GM20431 (cell line): Measurements from ENCODE around the gene MALT1.
"Not testable (repeated sequence)": the region's sequence is repeated elsewhere in the genome, so short reads cannot be mapped to it uniquely, and the experiment has no call there.

Experiments
- in situ Hi-C: fragments of 300-500 bp; cut with MseI, MboI; formaldehyde crosslinking; loops from one replicate; pipeline ENCODE4 v1.15.0; 2020; ENCODE audit warnings: low sequenced_read_pairs; ENCODE audit not compliant: unreplicated experiment

Gene MALT1

DNA sequence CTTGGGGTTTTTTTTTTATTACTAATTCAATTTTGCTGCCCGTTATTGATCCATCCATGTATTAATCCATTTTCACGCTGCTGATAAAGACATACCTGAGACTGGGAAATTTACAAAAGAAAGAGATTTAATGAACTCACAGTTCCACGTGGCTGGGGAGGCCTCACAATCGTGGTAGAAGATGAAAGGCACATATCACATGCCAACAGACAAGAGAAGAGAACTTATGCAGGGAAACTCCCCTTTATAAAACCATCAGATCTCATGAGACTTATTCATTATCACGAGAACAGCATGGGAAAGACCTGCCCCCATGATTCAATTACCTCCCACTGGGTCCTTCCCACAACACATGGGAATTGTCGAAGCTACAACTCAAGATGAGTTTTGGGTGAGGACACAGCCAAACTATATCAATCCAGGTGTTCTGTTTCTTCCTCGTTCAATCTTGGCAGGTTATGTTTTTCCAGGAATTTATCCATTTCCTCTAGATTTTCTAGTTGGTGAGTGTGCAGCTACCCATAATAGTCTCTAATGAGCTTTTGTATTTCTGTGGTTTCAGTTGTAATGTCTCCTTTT, 18.0 kb upstream of the MALT1 start:
- in situ Hi-C loops, result not testable (repeated sequence)

DNA sequence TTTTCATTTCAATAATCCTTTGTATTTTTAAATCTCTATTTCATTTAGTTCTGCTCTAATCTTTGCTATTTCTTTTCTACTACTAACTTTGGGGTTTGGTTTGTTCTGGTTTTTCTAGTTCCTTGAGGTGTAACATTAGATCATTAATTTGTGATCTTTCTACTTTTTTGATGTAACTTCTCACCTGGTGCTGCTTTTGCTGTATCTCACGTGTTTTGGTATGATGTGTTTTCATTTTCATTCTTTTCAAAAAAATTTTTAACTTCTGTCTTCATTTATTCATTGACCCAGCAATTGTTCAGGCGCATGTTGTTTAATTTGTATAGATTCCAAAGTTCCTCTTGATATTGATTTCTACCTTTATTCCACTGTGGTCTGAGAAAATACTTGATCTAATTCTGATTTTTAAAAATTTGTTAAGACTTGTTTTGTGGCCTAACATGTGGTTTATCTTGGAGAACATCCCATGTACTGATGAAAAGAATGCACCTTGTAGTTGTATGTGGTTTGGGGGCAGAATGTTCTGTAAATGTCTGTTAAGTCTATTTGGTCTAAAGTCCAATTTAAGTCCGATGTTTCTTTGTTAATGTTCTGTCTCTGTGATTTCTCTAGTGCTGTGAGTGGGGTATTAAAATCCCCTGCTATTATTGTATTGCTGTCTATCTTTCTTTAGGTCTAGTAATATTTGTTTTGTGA, 17.3 kb upstream of the MALT1 start:
- in situ Hi-C loops, result no loop called here

DNA sequence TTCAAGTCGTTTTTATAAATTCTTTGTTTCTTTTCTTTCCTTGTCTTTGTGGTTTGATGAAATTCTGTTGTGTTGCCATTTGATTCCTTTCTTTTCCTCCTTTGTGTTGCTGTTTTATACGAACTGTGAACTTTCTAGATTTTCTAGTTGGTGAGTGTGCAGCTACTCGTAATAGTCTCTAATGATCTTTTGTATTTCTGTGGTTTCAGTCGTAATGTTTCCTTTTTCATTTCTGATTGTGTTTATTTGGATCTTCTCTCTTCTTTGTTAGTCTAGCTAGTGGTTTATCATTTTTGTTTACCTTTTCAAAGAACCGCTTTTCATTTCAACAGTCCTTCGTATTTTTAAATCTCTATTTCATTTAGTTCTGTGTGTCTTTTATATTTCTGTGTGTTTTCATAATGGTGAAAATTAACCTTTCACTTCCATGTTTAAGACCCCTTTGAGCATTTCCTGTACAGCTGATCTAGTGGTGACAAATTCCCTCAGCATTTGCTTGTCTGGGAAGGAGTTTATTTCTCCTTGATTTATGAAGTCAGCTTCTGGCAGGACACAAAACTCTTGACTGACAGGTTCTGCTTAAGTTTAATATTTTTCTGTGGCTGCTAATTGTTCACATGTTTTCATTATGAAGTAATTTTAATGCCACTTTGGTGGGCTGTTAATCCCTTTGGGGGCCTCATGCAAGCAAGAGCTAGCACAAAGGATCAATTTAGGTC, 16.2 kb upstream of the MALT1 start:
- in situ Hi-C loops, result no loop called here

DNA sequence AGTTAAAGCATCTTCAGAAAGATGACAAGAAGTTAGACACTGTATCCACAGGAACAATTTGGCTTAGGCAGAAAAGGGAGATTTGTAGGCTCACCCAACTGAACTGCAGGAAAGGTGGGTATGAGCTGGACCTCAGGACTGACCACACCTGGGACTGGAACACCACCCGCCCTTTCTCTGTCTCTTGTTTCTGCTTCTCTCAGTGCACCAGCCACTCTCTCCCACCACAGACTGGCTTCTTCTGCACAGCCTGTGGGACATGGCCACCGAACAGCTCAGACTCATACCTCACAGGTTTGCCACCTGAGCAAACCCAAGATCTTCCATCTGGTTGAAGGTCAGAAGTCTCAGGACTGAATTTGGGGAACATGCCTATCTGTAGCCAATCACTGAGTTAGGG, 14.2 kb upstream of the MALT1 start:
- in situ Hi-C loops, result no loop called here

DNA sequence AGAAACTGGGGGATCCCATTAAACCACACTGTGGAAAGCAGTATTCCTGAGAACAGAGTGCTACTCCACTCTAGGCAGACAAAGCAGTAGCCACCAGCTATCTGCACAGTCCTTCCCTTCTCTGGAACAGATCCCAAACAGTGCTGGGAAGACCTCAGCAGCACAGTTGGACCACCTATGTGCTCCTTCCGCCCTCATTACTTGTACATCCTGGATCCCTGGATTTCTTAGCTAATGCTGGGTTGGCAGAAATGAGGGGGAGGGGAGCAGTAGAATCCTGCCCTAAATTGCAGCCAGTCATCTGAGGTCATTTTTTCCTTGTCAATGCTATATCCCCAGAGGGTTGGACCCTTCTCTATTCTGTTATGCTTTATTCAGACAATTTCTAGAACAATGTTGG, 13.8 kb upstream of the MALT1 start:
- in situ Hi-C loops, result no loop called here

DNA sequence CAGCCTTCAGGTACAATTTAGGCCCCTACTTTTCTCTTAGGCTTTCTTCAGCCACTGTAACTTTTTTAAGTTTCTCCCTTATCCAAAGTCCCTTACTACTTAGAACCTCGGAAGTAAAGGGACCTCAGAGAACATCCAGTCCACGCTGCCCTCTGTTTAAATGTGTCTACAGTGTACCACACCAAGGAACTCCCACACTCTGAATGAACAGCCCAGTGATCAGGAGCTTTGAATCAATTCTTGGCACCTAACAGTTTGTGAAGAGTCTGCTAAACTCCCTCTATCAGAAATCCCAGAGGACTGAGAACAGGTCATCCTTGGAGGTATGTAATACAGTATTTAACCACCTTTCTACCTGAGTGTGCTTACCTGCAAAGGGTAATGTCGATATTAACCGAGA, 11.6 kb upstream of the MALT1 start:
- in situ Hi-C loops, result no loop called here

DNA sequence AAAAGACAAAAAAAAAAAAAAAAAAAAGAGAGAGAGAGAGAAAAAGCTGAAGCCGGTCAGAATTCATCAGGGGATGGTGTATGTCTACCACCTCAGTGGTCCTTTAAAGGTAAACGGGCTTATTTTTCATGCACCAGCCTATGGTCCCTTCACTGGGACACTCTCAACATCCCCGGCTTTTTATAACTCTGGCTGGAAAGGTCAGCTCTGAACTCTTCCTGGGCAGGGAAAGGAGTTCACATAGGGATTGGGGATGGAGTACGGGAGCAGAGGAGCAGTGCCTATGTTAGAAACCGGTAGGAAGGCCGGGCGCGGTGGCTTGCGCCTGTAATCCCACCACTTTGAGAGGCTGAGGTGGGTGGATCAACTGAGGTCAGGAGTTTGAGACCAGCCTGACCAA, 10.3 kb upstream of the MALT1 start:
- in situ Hi-C loops, result no loop called here

DNA sequence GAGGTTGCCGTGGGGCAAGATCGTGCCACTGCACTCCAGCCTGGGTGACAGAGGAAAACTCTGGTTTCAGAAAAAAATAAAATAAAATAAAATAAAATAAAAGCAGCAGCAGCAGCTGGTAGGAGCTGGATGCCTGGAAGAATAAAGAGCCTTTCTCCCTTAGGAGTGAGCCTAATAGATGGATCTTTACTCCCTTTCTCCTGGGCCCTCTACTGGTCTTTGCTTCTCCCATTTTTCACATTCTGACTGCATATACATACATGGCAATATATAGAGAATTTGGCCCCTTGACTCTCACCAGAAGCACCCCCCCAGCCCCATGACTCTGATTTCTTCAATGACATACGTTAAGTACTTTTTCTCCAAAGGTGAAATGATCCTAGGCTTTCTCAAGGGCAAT, 9.8 kb upstream of the MALT1 start:
- in situ Hi-C loops, result no loop called here

DNA sequence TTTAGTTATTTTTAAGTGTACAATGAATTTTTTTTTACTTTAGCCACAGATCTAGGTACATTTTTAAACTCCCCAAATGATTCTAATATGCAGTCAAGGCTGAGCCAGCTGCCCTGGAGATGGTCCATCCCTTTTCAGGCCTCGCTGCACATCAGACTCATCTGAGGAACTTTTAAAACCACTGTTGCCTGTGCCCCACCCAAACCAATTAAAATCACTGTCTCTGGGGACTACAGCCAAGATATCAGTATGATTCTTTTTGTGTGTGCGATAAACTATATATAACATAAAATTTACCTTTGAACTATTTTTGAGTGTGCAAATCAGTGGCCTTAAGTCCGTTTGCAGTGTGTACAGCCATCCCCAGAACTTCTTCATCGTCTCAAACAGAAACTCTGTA, 9.1 kb upstream of the MALT1 start:
- in situ Hi-C loops, result no loop called here

DNA sequence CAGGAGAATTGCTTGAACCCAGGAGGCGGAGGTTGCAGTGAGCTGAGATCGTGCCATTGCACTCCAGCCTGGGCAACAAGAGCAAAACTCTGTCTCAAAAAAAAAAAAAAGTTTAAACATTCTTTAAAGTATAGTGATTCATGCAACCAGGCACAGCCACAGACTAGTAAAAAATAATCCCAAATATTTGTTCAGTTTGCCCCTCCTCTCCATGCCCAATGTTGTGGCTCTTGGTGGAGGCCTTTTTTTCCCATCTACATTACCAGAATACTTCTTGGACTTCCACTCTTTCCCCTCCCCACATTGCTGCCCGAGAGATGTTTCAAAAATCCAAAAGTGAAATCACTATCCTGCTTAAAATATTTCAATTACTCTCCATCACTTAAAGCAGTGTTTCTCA, 5.1 kb upstream of the MALT1 start:
- in situ Hi-C loops, result no loop called here

DNA sequence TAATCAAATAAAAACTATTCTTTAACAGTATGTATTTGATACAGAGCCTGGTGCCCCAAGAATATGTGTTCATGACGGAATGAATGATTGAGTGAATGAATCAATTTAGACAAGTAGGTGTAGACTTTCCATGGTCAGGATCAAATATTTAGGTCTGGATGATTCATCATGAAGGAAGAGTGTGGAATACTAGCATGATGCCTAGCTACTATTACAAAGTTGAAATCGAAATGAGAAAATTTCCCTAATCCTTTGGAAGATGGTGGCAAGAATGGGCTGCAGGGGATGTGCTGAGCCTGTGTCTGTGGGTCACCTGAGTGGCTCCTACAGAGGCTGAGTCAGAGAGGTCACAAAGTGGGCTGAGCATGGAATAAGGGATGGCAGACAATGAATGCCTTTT, 3.1 kb upstream of the MALT1 start:
- in situ Hi-C loops, result no loop called here

DNA sequence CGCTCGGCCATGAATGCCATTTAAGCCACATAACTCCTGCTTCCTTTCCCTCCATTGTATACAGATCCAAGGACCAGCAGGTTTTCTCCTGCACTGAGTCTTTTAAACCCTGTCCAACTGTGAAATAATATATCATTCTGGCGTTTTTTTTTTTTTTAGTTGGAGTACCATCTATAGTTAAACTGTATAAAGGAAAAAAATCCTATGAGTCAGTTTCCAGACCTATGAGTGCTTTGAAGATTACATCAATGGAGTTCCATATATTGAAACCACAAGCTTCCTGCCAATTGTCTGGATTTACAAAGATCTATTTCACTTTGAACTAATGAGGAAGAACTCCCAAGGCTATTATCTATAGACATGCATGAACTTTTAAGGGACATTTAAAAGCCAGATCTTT, 2.4 kb upstream of the MALT1 start:
- in situ Hi-C loops, result no loop called here

DNA sequence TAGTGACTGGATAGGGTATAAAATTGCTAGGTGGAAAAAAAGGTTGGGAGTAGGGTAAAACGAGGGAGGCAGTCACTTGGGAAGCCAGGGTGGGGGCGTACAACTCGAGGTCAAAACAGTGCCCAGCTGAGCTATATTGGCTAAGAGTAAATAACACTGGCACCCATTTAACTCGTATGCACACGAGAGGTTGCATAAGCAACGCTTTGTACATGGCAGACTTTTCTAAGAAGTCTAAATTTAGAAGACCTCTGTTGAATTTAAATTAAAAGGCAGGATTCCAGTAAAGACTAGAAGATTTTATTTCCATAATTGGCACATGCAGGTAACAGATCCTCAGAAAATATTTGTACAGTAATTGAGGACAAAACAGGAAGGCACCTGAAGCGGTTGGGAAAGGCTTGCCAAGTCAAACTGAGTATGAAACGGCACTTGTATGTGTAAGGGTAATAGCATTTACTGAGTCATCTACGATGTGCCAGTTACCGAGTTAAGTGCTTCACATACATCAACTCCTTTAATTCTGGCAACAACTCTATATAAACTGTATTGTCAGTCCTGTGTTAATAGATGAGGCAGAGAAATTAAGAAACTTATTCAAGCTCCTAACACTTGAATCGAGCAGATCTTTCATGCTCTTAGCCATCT, 1.4 kb upstream of the MALT1 start:
- in situ Hi-C loops, result no loop called here

DNA sequence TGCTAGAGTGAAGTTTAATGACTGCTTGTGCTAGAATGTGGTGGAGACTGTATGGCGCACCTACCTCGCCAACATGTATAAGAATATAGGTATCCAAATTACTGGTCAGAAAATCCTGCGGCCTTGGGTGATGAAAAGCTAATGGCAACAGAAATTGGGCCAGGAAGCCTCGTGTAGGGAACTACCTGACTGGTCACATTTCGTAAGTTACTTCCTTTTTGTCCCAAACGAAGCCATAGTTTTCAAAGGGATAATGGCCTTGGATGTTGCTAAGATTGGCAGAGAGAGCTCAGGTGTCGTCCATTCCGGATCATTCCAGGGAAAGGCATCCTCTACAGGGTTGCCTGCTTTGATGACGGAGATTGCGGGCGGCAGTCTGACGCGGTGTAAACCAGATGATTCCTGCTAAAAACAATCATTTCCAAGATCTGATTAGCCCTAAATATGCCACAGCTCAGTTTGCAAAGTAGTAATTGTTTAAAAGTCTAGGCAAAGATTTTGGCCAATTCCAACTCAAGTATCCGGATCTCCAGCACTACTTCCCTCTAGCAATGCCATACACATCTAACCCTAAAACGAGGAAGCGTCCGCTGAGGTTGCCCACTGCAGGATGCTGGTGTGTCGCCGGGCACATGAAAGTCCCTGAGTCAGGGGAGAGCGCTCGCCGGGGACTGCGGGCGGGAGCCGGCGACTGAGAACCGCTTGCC, 708 bp upstream of the MALT1 start:
- in situ Hi-C loops, result no loop called here

DNA sequence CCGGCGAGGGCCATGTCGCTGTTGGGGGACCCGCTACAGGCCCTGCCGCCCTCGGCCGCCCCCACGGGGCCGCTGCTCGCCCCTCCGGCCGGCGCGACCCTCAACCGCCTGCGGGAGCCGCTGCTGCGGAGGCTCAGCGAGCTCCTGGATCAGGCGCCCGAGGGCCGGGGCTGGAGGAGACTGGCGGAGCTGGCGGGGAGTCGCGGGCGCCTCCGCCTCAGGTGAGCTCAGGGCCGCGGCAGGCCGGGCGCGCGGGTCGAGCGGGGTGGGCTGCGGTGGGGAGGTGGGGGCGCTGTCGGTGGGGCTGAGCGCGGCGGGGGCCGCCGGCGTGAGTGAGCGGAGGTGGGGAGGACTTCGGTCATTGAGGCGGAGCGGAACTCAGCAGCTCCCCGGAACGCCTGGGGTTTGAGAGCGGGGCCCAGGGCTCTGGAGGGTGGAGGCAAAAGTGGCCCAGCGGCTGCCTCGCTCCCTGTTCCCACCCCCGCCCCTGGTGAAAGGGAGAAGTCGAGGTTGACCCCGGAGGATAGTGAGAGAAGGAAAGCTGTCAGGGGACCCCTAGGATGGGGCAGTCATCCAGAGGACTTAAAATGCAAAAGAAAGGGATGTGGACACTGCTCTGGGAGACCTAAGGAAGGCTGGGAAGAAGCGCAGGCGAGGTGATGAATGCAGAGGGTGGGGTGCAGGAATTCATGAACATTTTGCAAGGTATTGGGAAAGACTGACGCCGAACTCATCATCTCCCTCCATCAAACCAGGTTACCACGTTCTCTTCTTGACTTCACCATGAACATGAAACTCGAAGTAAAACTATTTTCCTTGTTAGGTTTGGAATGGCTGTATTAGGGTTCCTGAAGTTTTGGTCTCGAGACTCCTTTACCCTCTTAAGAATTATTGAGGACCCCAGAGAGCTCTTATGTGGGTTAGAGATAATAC, 633 bp downstream of the MALT1 start:
- in situ Hi-C loops, result no loop called here

DNA sequence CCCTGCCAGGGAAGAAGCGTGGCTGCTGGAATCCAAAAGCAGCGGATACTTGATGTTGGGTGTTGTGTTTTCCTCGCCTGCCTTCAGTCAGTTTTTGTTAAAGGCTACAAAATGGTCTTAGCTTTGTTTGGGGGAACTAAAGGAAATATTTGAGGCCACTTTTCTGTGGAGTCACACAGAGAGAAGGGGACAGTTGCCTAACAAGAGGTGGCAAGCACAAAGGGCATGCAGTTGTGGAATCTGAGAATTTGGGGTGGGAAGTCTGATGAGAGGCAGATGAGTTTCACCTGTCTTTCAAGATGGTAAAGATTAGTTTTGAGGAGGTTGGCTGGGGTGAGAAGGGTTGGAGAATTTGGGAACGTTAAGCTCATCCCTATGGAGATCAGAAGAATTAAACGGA, 2.9 kb downstream of the MALT1 start:
- in situ Hi-C loops, result no loop called here

DNA sequence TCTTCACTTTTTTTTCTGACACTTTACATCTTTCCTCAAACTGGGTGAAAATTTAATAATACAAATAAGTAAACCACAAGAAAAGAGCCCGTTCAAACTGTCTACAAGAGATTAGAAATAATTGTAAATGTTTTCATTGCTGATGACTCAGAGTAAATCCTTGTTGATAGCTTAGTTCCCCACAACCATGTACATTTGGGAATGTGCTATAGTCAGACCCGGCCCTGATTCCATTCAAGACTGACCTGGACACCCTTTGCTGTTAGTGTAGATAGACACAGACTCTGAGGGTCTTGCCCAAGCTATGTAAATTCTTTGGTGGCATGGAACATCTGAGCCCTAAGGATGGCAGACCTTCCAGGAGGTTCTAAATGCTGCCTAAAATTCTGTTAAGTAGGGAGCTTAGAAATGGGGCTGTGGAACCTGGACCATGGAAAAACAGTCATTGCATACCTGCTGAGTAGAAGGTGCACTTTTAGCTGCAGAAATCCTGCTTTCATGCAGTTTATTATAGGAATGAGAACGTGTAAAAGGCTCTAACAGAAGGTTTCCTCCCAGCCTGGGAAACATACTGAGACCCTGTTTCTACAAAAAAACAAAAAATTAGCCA, 3.7 kb downstream of the MALT1 start:
- in situ Hi-C loops, result no loop called here

DNA sequence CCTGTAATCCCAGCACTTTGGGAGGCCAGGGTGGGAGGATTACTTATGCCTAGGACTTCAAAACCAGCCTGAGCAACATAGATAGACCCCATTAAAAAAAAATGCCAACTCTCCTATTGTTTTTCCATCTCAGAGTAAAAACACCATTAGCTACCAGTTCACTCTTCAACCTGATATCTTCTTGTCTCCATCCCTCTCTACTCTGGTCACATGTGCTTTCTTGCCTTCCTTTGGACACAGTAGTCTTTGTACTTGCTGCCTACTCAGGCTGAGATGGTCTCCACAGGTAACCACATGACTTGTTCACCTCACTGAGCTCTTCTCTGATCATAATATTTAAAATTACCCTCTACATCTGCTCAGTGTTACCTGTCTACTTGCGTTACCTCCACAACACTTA, 5.0 kb downstream of the MALT1 start:
- in situ Hi-C loops, result no loop called here

DNA sequence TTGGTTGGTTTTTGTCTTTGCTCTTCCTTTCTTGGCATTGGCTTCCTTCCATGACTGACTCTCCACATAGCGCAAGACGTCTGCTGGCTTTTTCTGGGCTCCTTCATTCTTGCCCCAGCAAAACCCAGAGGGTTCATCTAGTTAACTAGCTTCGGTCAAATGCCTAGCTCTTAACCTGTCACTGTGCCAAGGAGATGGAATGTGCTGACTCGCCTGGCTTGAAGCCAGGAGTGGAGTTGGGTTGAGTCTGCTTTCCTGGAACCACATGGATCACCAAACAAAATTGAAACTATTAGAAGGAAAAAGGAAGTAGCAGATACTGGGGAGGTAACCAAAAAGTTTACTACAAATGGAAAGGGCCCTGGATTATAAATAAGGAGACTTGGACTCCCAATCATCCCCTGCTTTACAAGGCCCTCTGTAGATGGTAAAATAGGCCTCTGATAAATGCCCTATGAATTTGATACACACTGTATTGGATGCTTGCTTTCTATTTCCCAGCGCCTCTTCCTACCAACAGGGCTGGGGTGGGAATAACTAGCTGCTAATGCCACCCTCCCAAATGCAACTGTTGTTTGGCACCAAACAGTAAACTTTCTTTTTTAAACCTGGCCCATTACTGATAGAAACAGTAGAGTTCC, 11.3 kb downstream of the MALT1 start:
- in situ Hi-C loops, result no loop called here
